Endothelial cell (in vitro differentiated cells): ENCODE results near the gene CHCHD1. TPM values are rescaled to one million over a fixed set of nuclear protein-coding genes. Genes with fewer than 3 reads are reported as not detected.
A peak's percentile ranks its signal among the peaks of the same experiment; 100 is the strongest.

Experiments
- DNase-seq: peaks from one replicate; pipeline ENCODE4 v3.0.0; 2021; ENCODE audit warnings: low spot score
- H3K27ac Mint-ChIP-seq: one replicate; pipeline ENCODE4 v1.8.0; 2021; ENCODE audit warnings: mixed read lengths, inconsistent platforms; ENCODE audit not compliant: unreplicated experiment
- H3K27me3 Mint-ChIP-seq: one replicate; pipeline ENCODE4 v1.8.0; 2021; ENCODE audit warnings: mild to moderate bottlenecking, moderate library complexity, mixed read lengths, inconsistent platforms; ENCODE audit not compliant: unreplicated experiment
- H3K36me3 Mint-ChIP-seq: one replicate; pipeline ENCODE4 v1.8.0; 2021; ENCODE audit warnings: mild to moderate bottlenecking, low read depth, mixed read lengths, inconsistent platforms; ENCODE audit not compliant: unreplicated experiment
- H3K4me1 Mint-ChIP-seq: one replicate; pipeline ENCODE4 v1.8.0; 2021; ENCODE audit warnings: mild to moderate bottlenecking, mixed read lengths, inconsistent platforms; ENCODE audit not compliant: unreplicated experiment
- H3K4me3 Mint-ChIP-seq: one replicate; pipeline ENCODE4 v1.8.0; 2021; ENCODE audit warnings: mild to moderate bottlenecking, mixed read lengths, inconsistent platforms; ENCODE audit not compliant: unreplicated experiment
- H3K9me3 Mint-ChIP-seq: one replicate; pipeline ENCODE4 v1.8.0; 2021; ENCODE audit warnings: mixed read lengths, inconsistent platforms; ENCODE audit not compliant: unreplicated experiment
- total RNA-seq: library from RNA; stranded (reverse); fragmentation: NEBNext Ultra II Directional; extraction: Animal tissue kit (Norgen Biotek cat#: 25700); gene quantifications from one replicate; pipeline ENCODE4 v1.2.1, GENCODE V29; 2021; ENCODE audit not compliant: unreplicated experiment
- TF ChIP-seq, protein P1 (sequence below): fragments of 200-600 bp; sonication (generic); IDR thresholded peaks from one replicate; pipeline ENCODE4 v1.5.0; 2021; ENCODE audit warnings: antibody characterized with exemption; ENCODE audit not compliant: unreplicated experiment

Gene CHCHD1
- total RNA-seq, 1 donor from 2014 or later: 22.5 TPM

DNA sequence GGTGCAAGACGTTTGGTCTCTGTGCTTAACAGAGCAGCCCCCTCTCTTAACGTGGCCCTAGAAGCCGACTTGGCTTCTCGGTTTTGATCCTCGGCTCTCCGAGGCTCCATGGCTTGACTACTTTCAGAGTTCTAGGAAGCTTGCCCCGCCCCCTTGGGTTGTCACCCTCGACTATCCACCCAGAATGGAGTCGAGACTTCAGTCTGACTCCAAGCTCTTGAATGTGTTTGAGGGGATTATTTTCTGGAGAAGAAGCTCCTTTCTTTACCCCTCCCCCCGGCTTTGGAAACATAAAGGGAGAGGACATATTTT lies 37.2 kb upstream of the CHCHD1 start:
- Mint-ChIP-seq H3K27ac (peak overlapping the region; percentile 100), H3K36me3 (peaks cover 12% of the 10 kb centered on the region), H3K4me1 (peaks cover 35% of the 10 kb centered on the region), H3K9me3 (no peaks in the 10 kb centered on the region), H3K4me3 (peak overlapping the region; percentile 99), H3K27me3 (peaks cover 15% of the 10 kb centered on the region)
- DNase-seq: peak; percentile 66
- TF ChIP-seq, protein P1, sequence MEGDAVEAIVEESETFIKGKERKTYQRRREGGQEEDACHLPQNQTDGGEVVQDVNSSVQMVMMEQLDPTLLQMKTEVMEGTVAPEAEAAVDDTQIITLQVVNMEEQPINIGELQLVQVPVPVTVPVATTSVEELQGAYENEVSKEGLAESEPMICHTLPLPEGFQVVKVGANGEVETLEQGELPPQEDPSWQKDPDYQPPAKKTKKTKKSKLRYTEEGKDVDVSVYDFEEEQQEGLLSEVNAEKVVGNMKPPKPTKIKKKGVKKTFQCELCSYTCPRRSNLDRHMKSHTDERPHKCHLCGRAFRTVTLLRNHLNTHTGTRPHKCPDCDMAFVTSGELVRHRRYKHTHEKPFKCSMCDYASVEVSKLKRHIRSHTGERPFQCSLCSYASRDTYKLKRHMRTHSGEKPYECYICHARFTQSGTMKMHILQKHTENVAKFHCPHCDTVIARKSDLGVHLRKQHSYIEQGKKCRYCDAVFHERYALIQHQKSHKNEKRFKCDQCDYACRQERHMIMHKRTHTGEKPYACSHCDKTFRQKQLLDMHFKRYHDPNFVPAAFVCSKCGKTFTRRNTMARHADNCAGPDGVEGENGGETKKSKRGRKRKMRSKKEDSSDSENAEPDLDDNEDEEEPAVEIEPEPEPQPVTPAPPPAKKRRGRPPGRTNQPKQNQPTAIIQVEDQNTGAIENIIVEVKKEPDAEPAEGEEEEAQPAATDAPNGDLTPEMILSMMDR: no peak

DNA sequence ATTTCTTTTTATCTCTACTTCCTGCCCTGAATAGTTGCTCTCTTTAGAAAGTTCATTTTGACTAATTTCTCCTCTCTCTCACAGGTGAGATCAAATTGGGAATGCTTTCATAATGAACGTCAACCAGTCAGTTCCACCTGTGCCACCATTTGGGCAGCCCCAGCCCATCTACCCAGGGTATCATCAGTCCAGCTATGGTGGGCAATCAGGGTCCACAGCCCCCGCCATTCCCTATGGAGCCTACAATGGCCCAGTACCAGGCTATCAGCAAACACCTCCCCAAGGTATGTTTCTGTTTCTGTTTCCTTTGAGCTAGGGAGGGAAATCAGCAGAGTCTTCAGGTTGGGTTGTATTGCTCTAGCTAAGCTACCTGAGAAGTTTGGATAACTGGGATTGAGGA lies 35.1 kb upstream of the CHCHD1 start:
- no peak overlapping the region for H3K4me3 Mint-ChIP-seq

DNA sequence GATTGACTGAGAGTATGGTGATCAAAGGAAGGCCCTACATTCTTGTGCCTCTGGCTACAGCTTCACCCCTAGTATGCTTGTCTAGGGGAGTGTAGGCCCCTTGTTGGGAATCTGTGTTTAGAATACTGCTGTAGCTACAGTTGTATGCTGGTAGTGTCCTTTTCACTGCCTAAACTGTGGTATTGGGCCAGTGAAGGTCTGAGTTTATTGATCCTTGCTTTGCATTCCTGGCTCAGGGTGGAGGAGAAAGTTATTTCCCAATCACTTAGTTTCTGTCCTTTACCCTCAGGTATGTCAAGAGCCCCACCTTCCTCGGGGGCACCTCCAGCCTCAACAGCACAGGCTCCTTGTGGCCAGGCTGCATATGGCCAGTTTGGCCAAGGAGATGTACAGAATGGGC lies 31.0 kb upstream of the CHCHD1 start:
- H3K9me3 Mint-ChIP-seq: no peaks in the 10 kb centered on the region
- H3K36me3 Mint-ChIP-seq: peaks cover 30% of the 10 kb centered on the region

More for the DNA sequence above, 35.1 kb upstream of the CHCHD1 start:
- TF ChIP-seq, protein P1: no peak
- DNase-seq: no peak
- Mint-ChIP-seq H3K27ac (peak overlapping the region; percentile 52), H3K9me3 (no peaks in the 10 kb centered on the region), H3K36me3 (peaks cover 25% of the 10 kb centered on the region), H3K4me1 (peaks cover 35% of the 10 kb centered on the region), H3K27me3 (peaks cover 15% of the 10 kb centered on the region)

DNA sequence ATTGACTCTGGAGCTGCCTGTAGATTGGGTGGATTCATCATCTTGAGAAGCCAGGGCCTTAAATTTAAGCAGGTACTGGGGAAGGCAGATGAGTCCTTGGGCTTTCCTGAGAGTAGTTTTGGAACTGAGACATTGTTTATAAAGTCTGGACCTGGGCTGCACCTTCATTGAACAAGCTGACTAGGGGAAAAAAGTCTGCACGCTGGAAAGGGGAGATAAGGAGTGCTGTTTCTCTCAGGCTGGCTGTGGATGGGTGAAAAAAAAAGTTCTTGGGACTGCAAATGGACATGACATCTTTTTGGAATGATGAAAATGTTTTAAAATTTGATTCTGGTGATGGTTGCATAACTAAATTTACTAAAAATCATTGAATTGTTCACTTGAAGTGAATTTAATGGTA lies 25.7 kb upstream of the CHCHD1 start:
- Mint-ChIP-seq H3K4me3 (no peak overlapping the region), H3K4me1 (peaks cover 2% of the 10 kb centered on the region), H3K36me3 (peaks cover 34% of the 10 kb centered on the region), H3K27ac (no peak overlapping the region), H3K9me3 (no peaks in the 10 kb centered on the region), H3K27me3 (peaks cover 1% of the 10 kb centered on the region)
- TF ChIP-seq, protein P1: no peak
- DNase-seq: no peak

More for the DNA sequence above, 31.0 kb upstream of the CHCHD1 start:
- Mint-ChIP-seq H3K4me1 (peaks cover 13% of the 10 kb centered on the region), H3K4me3 (no peak overlapping the region), H3K27ac (no peak overlapping the region), H3K27me3 (no peaks in the 10 kb centered on the region)
- TF ChIP-seq, protein P1: no peak
- DNase-seq: no peak

DNA sequence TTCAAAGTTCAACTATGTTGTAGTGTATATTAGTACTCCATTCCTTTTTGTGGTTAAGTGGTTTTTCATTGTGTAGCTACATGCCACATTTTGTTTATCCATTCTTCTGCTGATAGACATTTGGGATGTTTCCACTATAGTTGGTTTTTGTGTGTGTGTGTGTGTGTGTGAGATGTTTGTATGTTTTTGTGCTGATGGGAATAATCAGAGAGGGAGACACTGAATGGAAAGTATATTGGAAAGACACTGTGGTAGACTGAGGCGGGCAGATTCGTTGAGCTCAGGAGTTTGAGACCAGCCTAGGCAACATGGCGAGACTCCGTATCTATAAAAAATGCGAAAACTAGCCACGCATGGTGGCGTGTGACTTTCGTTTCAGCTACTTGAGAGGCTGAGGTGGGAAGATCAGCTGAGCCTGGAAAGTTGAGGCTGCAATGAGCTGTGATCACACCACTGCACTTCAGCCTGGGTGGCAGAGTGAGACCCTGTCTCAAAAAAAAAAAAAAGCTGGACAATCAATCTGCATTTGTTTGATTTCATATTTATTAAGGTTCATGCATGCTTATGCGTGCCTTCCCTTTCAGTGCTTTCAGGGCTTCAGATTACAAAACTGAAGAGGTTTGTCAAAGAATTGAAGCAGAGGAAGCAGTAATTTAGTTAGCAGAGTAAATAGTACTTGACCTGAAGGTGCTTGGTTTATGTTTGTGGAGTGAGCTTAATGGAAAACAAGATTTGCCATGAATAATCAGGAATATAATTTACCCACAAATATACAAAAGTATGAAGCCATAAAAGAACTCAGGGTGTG lies 22.9 kb upstream of the CHCHD1 start:
- H3K4me1 Mint-ChIP-seq: peaks cover 2% of the 10 kb centered on the region
- no peaks in the 10 kb centered on the region for H3K9me3 Mint-ChIP-seq
- TF ChIP-seq, protein P1: no peak
- H3K4me3 Mint-ChIP-seq: peak overlapping the region; percentile 9
- peaks cover 2% of the 10 kb centered on the region for H3K27me3 Mint-ChIP-seq
- no peak overlapping the region for H3K27ac Mint-ChIP-seq
- H3K36me3 Mint-ChIP-seq: peaks cover 41% of the 10 kb centered on the region
- DNase-seq: no peak
